Activated CD4-positive, alpha-beta T cell treated with anti-CD3 and anti-CD28 coated beads, Interleukin-2, amount 50 U/mL, for 4 hours (primary cell): ENCODE results near the gene KHSRP.
"Not testable (repeated sequence)": the region's sequence is repeated elsewhere in the genome, so short reads cannot be mapped to it uniquely, and the experiment has no call there.

Experiments
- DNase-seq, 2 experiments: peaks; one replicate each; pipeline ENCODE4 v3.0.0-alpha.2; 2020

Gene KHSRP

DNA sequence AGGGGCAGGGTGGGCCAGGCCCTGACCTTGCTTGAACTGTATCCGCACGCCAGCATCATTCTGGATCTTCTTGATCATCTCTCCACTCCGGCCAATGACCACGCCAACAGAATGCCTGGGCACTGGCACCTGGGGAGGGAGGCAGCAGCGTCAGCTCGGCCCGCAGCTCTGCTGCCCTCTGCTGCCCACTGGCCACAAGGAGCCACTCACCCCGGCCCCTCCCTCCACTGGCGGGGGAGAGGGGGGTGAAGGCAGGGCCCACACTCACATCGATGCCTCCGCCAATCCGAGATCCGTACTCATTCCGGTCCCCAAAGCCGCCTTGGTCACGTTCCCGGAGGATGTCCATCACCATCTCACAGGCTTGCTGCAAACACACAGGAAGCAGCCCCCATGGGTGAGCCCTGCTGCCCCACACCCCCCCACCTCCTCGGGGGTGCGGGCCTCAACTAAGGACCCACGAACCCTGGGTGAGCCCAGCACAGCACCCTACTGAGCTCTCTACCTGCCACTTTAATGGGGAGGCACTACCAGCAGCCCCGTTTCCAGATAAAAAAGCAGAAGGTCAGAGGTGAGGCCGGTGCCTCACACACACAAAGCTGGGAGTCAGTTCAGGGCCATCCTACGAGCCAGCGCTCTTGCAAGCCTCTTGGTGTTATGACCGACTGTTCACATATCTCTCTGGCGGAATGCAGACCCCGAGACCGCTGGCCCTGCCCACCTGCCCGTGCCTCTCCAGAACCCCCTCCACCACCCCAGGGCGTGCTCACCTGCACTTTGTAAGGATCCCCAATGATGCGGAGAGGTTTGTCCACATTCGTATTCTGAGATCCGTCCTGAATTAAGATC, 6.7 kb downstream of the KHSRP start:
- DNase-seq, result no peak

DNA sequence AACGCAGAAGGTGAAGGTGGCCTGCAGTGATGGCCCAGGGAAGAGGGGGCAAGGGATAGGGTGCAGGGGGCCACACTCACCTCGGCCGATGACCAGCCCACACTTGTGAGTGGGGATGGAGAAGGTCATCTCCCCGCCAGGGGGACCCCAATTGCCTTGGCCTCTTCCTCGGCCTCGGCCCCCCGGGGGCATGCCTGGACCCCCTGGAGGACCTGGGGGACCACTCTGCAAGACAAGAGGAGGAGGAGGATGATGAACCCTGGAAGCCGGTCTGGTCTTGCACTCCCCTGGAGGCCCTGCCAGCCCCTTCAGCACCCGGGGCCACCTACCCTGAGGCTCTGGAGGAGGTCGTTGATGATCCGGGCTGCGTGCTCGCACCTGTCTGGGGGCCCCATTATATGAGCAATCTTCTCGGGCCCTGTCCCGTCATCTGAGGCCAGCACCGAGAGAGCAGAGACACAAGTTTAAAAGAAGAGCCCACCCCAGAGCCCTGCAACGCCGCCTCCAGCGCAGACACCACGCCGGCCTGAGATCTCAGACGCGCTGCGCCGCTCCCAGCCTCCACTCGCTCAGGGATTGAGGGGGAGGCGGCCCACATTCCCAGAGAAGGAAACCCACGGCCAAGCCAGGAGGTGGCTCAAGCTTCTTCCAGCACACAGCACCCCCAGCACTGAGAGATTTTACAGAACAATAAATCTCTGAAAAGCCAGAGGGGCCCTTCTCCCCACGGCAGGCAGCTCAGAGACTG, 7.8 kb downstream of the KHSRP start:
- no peak for DNase-seq

DNA sequence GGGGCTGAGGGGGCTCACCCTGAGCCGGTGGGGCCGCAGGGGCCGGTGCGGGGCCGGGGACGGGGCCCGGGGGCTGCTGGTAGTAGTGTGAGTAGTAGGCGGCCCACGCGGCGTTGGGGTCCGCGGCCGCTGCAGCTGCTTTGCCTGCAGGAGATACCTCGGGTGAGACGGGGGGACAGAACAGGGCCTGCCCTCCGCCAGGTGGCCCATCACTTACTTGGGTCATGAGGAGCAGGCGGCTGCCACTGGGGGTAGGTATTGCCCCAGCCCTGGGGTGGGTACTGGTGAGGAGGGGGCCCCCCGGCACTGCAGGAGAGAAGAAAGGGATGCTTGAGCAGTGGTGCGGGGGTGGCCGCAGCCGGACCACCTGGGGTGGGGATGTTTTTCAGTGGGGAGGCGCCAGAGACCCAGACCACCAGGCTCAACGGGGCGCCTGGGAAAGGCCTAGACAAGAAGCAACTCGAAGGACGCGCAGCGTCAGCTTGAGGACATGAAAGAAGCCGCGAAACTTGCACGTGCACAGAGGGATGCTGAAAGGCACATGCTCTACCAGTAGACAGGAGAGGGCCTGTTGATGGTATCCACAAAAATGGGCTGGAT, 8.9 kb downstream of the KHSRP start:
- DNase-seq, result no peak

DNA sequence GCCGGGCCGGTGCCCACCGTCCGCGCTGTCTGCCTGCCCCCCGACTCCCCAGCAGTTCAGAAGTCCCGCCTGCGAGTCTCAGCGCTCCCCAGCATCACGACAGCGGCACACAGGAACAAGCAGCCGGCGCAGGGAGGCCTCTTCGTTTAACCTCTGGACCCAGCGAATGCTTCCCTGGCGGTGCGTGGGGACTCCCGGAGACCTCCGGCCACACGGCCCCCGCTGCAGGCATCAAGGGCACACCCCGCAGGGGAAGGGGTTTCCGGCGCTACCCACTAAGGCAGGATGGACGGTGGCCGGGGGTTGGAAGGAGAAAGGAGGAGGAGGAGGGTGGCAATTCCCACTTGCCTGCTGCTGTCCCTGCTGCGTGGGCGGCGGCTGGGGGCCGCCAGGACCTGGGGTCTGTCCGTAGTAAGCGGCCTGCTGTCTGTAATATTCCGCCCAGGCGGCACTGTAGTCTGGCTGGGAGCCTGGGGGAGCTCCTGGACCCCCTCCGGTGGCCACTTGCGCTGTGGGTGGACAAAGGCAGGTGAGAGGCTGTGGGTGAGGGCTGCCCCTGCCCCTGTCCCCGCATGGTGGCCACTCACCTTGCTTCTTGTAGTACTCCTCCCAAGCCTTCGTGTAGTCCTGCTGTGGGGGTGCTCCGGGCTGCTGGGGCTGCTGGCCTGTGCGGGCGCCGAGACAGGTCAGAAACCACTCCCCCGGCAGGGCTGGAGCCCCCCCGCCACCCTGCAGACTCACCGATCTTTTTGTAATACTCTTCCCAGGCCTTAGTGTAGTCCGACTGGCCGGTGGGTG, 9.6 kb downstream of the KHSRP start:
- DNase-seq, result no peak

DNA sequence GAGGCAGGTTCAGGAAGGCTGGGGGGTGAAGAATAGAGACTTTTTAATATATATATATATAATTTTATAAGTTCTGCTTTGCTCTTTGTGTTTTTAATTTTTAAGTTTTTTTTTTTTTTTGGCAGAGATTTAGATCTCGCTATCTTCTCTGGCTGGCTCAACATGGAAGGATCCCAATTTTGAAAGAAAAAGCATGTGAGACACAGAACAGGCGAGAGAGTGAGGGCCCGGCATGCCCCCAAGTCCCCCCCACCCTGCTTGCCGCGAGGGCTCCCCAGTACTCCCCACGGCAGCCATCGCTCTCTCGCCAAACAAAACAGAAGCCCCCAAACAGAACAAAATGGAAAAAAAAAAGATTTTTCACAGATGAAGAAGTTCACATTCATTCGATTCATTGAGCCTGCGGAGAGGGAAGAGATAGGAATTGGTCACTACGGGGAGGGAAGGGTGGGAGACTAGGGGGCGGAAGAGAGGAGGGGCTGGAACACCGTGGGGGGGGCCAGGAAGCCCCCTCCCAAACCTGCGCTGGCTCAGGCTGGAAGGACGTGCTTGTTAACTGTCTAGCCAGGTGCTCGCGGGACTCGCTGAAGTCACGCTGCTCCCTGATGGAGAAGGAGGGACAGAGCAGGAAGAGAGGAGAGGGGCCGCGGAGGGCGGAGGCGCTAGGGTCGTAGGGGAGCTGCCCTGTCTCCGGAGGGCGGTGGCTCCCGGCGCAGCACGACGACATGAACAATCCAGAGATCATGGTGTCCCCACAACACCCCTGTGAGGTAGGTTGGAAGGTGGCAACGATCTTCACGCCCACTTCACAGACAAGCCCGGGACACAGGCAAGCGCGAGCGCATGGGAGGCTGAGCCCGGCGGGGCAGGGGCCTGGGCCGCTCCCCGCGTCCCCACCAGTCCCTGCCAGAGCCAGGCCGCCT, 10.6 kb downstream of the KHSRP start:
- DNase-seq, result no peak

DNA sequence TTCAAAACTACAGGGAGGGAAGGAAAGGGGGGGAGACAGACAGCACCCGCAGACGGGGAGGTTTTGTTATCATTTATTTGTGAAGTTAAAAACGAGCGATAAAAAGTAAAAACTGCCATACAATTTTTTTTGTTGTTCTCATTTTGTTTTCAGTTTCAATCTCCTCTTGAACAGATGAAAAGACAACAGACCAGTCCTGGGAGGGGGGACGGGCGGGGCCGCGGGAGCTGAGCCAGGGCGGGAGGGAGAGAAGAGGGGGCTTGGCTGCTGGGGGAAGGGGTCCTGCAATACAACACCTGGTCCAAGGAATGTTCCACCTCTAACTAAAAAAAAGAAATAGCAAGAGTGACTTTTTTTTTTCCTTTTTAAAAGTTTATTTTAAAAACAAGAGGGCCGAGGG, 11.3 kb downstream of the KHSRP start:
- DNase-seq, result no peak

DNA sequence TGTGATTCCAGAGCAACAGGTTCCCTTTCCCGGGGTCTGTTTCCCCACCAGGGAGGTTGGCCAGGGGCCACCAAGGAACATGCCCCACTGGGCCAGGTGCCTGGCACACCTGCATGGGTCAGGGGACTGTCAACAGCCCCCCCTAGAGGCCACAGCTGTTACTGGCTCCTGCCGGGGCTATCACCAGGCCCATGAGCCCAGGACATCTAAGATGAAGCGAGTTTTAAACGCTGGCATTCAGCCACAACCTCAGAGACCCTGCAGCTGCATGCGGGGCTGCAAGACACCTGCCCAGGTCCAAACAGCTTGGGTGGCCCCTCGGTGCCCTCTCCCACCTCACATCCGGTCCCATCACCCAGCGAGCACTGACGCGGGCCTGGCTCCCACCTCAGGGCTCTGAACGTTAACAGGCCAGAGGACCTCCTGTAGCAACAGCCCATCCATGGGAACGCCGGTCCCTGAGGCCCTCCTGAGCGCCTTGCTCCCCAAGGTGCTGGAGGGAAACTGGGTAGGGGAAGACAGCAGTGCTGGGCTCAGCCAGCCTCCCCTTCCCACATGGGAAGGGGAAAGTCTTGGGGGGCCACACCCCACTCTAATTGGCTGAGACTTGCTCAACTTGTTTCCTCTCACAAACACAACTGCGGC, 12.0 kb downstream of the KHSRP start:
- peak; percentile 33 to 47 for DNase-seq

DNA sequence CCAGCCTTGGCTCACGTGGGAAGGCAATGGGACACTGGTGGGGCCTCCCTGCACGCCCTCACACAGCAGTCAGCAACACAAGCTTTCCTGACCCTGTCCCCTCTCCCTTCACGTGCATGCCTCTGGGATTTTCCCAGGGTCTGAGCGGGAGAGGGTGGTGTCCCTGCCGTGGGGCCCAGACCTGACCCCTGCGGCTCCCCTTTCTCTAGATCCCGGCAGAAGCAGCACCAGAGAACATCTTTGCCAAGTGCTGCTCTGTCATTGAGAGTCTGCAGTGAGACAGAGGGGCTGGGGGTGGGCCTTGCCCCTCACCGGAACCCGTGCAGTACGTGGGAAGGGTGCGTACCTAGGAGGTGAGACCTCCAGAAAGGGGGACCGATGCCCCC, 12.6 kb downstream of the KHSRP start:
- no peak for DNase-seq

DNA sequence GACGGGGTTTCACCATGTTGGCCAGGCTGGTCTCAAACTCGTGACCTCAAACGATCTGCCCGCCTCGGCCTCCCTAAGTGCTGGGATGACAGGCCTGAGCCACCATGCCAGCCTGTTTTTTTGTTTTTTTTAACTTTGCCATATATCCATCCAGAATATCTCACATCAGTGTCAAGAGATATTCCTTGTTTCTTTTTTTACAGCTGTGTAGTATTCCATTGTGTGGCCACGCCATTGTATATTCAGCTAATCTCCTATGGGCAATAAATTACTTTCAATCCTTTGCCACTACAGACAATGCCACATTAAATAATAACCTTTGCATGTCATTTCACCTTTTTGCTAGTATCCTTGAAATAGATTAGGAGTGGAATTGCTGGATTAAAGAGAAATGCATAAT, 15.3 kb downstream of the KHSRP start:
- no peak for DNase-seq

DNA sequence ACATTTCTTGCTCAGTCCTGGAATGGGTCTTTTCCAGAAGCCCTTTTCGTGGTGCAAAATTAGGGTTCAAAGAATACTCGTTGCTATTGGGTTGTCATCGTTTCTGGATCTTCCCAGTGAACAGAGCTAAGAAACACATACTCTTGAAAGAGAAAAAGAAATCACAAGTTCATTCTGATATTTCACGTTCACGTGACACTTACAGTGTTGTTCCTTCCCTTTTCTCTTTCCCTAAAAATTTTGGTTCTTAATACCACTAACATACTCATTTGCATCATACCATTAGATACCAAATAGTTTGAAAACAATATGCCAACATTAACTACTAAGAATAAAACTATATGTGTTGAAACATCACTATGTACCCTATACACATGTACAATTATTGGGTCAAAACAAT, 18.2 kb downstream of the KHSRP start:
- DNase-seq, result no peak

DNA sequence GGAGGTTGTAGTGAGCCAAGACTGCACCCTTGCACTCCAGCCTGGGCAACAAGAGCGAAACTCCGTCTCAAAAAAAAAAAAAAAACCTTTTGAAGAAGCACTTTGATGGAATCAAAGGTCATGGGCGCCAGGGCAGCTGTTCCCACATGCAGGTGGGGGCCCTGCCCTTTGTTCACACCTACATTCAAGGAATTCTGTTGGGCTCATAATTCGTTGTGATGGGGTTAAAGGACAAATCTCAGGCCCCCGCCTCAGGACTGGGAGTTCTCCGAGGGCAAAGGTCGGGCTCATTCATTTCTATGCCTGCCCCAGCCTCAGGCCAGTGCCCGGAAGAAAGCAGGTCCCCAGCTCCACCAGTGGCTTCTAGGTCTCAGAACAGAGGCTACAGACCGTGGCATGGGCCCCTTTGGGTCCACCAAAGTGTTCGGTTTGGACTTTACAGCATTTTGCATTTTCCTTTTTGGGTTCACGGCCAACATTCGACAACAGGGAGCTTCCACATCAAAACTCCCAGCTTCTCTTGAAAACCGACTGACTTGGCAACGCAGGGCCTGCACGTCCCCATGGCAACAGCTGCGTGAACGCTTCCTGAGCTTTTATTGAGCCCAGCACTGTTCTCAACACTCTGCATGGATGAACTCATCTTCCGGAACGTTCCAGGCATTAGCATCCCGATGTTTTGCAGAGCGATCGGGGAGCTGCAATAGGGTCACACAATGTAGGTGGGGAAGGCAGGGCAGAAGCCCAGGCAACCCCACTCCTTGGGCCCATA, 21.6 kb downstream of the KHSRP start:
- no peak for DNase-seq

DNA sequence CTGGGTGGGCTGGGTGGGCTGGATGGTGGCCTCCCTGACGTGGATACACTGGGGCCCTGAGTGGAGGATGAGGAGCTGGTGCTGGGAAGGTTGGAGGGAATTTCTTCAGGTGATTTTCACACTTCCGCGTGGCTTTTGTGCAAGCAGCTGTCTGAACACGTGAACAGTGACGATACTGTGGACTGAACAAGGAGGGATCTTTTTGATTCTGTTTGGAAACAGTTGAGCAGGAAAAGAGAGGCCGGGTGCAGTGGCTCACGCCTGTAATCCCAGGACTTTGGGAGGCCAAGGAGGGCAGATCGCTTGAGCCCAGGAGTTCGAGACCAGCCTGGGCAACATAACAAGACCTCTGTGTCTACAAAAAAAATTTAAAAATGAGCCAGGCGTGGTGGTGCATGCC, 22.6 kb downstream of the KHSRP start:
- no peak for DNase-seq

DNA sequence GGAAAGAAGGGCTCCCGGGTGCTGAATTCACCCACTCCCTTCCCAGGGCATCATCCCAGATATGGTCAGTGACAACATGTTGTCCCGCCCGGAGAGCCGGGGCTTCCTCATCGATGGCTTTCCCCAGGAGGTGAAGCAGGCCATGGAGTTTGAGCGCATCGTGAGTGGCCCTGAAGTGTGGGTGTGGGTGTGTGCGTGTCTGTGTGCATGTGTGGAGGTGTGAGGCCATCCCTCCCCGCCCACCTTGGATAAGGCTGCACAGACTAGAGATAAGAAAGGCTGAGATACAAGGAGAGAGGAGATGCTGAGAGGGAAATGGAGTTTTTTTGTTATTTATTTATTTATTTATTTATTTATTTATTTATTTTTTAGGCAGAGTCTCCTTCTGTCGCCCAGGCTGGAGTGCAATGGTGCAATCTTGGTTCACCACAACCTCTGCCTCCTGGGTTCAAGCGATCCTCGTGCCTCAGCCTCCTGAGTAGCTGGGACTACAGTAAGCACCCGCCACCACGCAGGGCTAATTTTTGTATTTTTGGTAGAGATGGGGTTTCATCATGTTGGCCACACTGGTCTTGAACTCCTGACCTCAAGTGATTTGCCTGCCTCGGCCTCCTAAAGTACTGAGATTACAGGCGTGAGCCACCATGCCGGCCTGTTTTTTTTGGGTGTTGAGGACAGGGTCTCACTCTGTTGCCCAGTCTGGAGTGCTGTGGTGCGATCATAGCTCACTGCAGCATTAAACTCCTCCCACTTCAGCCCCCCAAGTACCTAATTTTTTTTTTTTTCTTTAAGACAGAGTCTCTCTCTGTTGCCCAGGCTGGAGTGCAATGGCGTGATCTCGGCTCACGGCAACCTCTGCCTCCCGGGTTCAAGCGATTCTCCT, 24.3 kb downstream of the KHSRP start:
- not testable (repeated sequence) for DNase-seq

DNA sequence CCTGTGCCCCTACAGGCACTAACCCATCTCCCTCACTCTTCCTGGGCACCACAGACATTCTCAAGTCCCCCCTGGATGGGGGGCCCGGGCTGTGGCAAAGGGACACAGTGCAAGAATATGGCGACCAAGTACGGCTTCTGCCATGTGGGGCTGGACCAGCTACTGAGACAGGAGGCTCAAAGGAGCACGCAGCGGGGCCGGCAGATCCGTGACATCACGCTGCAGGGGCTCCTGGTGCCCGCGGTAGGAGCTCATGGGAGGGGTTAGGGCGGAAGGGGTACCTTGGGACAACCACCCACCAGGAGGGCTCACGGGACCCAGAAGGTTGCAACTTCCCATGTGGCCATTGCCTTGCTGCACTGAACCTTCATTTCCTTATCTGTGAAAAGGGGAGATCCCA, 28.3 kb downstream of the KHSRP start:
- DNase-seq, result no peak

DNA sequence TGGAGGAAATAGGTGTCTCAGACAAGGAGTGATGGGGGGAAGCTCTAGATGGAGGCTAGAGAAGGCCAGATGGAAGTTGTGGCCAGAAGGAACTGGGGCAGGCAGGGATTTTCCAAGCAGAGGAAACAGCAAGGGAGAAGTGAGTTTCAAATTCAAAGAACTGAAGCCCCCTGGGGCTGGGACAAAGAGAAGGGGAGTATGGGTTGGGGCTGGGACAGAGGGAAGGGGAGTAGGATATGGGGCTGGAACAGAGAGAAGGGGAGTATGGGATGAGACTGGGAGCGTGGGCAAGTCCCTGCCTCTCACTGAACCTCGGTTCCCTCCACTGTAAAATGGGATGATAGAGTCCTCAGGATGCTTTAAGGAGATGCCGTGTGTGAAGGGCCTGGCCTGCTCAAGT, 29.8 kb downstream of the KHSRP start:
- DNase-seq, result no peak

DNA sequence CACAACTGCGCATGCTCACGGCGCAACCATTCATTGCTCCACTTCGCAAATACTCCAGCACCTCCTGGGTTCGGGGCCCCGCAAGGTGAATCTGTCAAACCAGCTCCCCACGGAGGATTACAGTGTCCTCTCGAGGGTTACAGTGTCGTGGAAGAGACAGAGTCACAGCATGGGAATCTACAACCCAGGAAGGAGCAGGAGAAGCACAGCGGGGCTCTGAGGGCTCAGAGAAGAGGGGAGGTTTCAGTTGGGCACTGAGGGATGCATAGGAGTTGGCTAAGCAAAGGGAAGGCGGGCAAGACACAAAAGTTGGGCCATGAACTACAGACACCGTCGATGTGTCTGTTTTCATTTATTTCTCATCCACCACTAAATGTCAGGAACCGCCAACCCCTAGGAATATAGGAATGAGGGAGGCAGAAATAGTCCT, 30.6 kb downstream of the KHSRP start:
- DNase-seq, result peak; percentile 63 to 69

DNA sequence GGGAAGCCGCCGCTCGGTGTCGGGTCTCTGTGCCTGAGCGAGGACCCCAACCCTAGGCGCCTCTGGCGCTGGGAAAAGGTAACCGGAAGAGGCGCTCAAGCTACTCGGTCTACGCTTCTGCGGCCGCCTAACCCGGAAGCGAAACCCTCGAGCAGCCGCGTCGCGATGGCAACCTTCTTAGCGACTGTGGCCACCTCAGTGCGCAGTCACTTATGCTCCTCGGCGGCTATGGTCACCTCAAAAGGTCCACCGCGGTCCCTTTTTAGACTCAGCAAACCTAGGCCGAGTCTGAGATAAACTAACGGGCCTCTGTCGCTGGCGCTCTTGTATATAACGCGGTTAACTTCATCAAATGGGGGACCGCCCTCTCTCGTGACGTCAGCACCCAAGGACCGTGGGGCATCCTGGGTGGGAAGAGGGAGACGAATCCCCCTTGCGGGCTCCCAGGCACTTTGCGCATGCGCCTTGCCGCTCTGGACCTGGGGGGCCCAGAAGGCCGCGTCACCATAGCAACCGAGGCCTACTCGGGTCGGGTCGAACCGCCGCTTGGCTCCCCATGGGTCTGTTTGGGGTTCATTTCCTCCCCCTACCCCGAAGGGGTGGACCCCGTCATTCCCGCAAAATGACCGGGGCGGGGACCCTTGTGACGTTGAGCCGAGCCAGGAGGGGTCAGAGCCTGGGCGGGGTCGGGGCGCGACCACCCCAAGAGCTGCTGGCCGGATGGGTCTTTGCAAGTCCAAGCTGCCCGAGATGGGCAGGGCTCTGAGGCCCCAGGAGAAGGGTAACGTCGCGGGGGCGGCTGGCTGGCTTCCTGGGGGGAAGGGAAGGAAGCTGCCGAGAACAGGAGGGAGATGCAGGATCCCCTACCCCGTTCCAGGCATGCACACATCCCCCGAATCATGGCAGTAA, 31.3 kb downstream of the KHSRP start, which contains the start of gene GTF2F1:
GTF2F1 (minus strand) TSS at position 91 of the 909 bp plus-strand sequence. CDS start 169 bp downstream, outside the sequence.
- peak; percentile 88 to 89 for DNase-seq
